Duodenal mucosa (tissue), 2 donors: ENCODE data around the gene ZNF827.

Source experiments
- H3K27ac ChIP-seq: one replicate; pipeline ENCODE4 v1.7.0; 2013; ENCODE audit warnings: low read depth, low read length
- H3K27me3 ChIP-seq, 2 donors: one replicate each; pipeline ENCODE4 v1.7.0; 2013; ENCODE audit warnings: low read length in 2 of 2, control low read depth in 1 of 2; ENCODE audit not compliant: insufficient read depth in 2 of 2, control insufficient read depth in 1 of 2
- H3K36me3 ChIP-seq, 2 donors: one replicate each; pipeline ENCODE4 v1.7.0; 2013; ENCODE audit warnings: low read length in 2 of 2, control low read depth in 1 of 2; ENCODE audit not compliant: insufficient read depth in 2 of 2, control insufficient read depth in 1 of 2
- H3K4me1 ChIP-seq, 2 donors: one replicate each; pipeline ENCODE4 v1.7.0; 2013; ENCODE audit warnings: low read length in 2 of 2, control low read depth in 1 of 2; ENCODE audit not compliant: insufficient read depth in 2 of 2, control insufficient read depth in 1 of 2
- H3K4me3 ChIP-seq, 2 donors: one replicate each; pipeline ENCODE4 v1.7.0; 2013; ENCODE audit warnings: low read length in 2 of 2, low read depth in 1 of 2
- H3K9ac ChIP-seq, 2 donors: one replicate each; pipeline ENCODE4 v1.7.0; 2013; ENCODE audit warnings: low read length in 2 of 2, low read depth in 1 of 2
- H3K9me3 ChIP-seq, 2 donors: one replicate each; pipeline ENCODE4 v1.7.0; 2013; ENCODE audit warnings: low read length in 2 of 2, control low read depth in 1 of 2; ENCODE audit not compliant: control insufficient read depth in 1 of 2

Gene ZNF827

GRCh38 chr4:145867406-145867805 is 71.2 kb downstream of the ZNF827 start:
- Histone ChIP-seq H3K27me3 (no peaks in the 10 kb centered on the region), H3K4me3 (no peak overlapping the region), H3K4me1 (peaks cover 0 to 23% of the 10 kb centered on the region in 2 donors), H3K9ac (no peak overlapping the region), H3K27ac (no peak overlapping the region), H3K36me3 (no peaks in the 10 kb centered on the region), H3K9me3 (no peaks in the 10 kb centered on the region)

GRCh38 chr4:145866991-145867390 is 71.6 kb downstream of the ZNF827 start:
- no peaks in the 10 kb centered on the region for H3K27me3 ChIP-seq
- no peak overlapping the region for H3K27ac ChIP-seq
- no peak overlapping the region for H3K4me3 ChIP-seq
- H3K9me3 ChIP-seq: no peaks in the 10 kb centered on the region
- H3K36me3 ChIP-seq: no peaks in the 10 kb centered on the region
- peaks cover 0 to 23% of the 10 kb centered on the region in 2 donors for H3K4me1 ChIP-seq
- no peak overlapping the region for H3K9ac ChIP-seq

- no peak overlapping the region for H3K4me3 ChIP-seq
- no peaks in the 10 kb centered on the region for H3K9me3 ChIP-seq
- H3K9ac ChIP-seq: no peak overlapping the region
- peaks cover 0 to 14% of the 10 kb centered on the region in 2 donors for H3K4me1 ChIP-seq
- peaks cover 0 to 5% of the 10 kb centered on the region in 2 donors for H3K36me3 ChIP-seq
- no peaks in the 10 kb centered on the region for H3K27me3 ChIP-seq
- no peak overlapping the region for H3K27ac ChIP-seq
These were observed 73.2 kb downstream of the ZNF827 start for GRCh38 chr4:145865274-145865941.

GRCh38 chr4:145863191-145863590 is 75.4 kb downstream of the ZNF827 start:
- Histone ChIP-seq H3K27ac (no peak overlapping the region), H3K36me3 (peaks cover 0 to 22% of the 10 kb centered on the region in 2 donors), H3K9ac (no peak overlapping the region), H3K9me3 (no peaks in the 10 kb centered on the region), H3K27me3 (no peaks in the 10 kb centered on the region), H3K4me3 (no peak overlapping the region), H3K4me1 (no peaks in the 10 kb centered on the region)

GRCh38 chr4:145861336-145862318 is 77.0 kb downstream of the ZNF827 start:
- Histone ChIP-seq H3K4me3 (no peak overlapping the region), H3K27ac (no peak overlapping the region), H3K9ac (no peak overlapping the region)

GRCh38 chr4:145860897-145861296 is 77.7 kb downstream of the ZNF827 start:
- H3K4me1 ChIP-seq: no peaks in the 10 kb centered on the region
- no peaks in the 10 kb centered on the region for H3K27me3 ChIP-seq
- no peak overlapping the region for H3K9ac ChIP-seq
- H3K27ac ChIP-seq: no peak overlapping the region
- no peak overlapping the region for H3K4me3 ChIP-seq
- H3K9me3 ChIP-seq: no peaks in the 10 kb centered on the region
- peaks cover 0 to 22% of the 10 kb centered on the region in 2 donors for H3K36me3 ChIP-seq

More at GRCh38 chr4:145861336-145862318, 77.0 kb downstream of the ZNF827 start:
- no peaks in the 10 kb centered on the region for H3K4me1 ChIP-seq
- no peaks in the 10 kb centered on the region for H3K27me3 ChIP-seq
- H3K36me3 ChIP-seq: peaks cover 0 to 22% of the 10 kb centered on the region in 2 donors
- no peaks in the 10 kb centered on the region for H3K9me3 ChIP-seq

- Histone ChIP-seq H3K9ac (no peak overlapping the region), H3K27ac (no peak overlapping the region), H3K36me3 (peaks cover 0 to 22% of the 10 kb centered on the region in 2 donors), H3K4me3 (no peak overlapping the region), H3K9me3 (no peaks in the 10 kb centered on the region), H3K27me3 (no peaks in the 10 kb centered on the region), H3K4me1 (no peaks in the 10 kb centered on the region)
These were observed 78.2 kb downstream of the ZNF827 start for GRCh38 chr4:145860446-145860845.

GRCh38 chr4:145859926-145860325 is 78.7 kb downstream of the ZNF827 start:
- Histone ChIP-seq H3K27ac (no peak overlapping the region), H3K9me3 (no peaks in the 10 kb centered on the region), H3K36me3 (peaks cover 0 to 22% of the 10 kb centered on the region in 2 donors), H3K4me1 (no peaks in the 10 kb centered on the region), H3K4me3 (no peak overlapping the region), H3K27me3 (no peaks in the 10 kb centered on the region), H3K9ac (no peak overlapping the region)

GRCh38 chr4:145859426-145859825 is 79.2 kb downstream of the ZNF827 start:
- H3K9ac ChIP-seq: no peak overlapping the region
- H3K4me3 ChIP-seq: no peak overlapping the region
- no peaks in the 10 kb centered on the region for H3K9me3 ChIP-seq
- H3K4me1 ChIP-seq: no peaks in the 10 kb centered on the region
- H3K36me3 ChIP-seq: peaks cover 0 to 22% of the 10 kb centered on the region in 2 donors
- no peaks in the 10 kb centered on the region for H3K27me3 ChIP-seq
- H3K27ac ChIP-seq: no peak overlapping the region

GRCh38 chr4:145852256-145852839 is 86.3 kb downstream of the ZNF827 start:
- Histone ChIP-seq H3K9me3 (no peaks in the 10 kb centered on the region), H3K36me3 (peaks cover 6 to 17% of the 10 kb centered on the region in 2 donors)

More at GRCh38 chr4:145852256-145852839, 86.3 kb downstream of the ZNF827 start:
- no peak overlapping the region for H3K27ac ChIP-seq
- no peak overlapping the region for H3K4me3 ChIP-seq
- H3K27me3 ChIP-seq: no peaks in the 10 kb centered on the region
- no peak overlapping the region for H3K9ac ChIP-seq
- H3K4me1 ChIP-seq: no peaks in the 10 kb centered on the region
